GM20000 (cell line): ENCODE results near the gene ATP6V1C2.
"Not testable (repeated sequence)": the region's sequence is repeated elsewhere in the genome, so short reads cannot be mapped to it uniquely, and the experiment has no call there.

Experiments
- DNase-seq: peaks from one replicate; pipeline ENCODE4 v3.0.0; 2012; ENCODE audit warnings: low spot score
- TF ChIP-seq, protein P1 (sequence below): IDR thresholded peaks from 2 replicates; pipeline ENCODE4 v1.5.1; 2012; ENCODE audit warnings: mild to moderate bottlenecking, control low read depth; ENCODE audit errors: extremely low read depth, missing control alignments

ATP6V1C2 gene

DNA sequence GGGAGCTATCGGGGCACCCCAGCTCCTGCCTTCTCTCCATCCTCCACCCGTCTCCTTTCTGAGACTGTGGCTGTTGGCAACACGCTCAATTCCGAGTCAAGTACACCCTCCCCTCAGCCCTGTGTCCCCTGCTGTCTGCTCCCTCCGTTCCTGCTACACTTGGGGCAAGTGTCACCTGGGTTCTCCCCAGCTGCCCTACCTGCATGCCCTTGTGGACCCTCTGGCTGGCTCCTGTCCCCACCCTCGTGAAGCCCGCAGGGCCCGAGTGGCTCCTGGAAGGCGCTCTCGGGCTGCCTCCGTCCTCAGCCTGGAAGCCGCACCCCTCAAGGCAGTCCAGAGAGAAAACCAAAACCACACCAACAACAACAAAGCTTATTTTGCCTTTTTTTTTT, 57.3 kb downstream of the ATP6V1C2 start:
- no peak for DNase-seq
- TF ChIP-seq, protein P1, sequence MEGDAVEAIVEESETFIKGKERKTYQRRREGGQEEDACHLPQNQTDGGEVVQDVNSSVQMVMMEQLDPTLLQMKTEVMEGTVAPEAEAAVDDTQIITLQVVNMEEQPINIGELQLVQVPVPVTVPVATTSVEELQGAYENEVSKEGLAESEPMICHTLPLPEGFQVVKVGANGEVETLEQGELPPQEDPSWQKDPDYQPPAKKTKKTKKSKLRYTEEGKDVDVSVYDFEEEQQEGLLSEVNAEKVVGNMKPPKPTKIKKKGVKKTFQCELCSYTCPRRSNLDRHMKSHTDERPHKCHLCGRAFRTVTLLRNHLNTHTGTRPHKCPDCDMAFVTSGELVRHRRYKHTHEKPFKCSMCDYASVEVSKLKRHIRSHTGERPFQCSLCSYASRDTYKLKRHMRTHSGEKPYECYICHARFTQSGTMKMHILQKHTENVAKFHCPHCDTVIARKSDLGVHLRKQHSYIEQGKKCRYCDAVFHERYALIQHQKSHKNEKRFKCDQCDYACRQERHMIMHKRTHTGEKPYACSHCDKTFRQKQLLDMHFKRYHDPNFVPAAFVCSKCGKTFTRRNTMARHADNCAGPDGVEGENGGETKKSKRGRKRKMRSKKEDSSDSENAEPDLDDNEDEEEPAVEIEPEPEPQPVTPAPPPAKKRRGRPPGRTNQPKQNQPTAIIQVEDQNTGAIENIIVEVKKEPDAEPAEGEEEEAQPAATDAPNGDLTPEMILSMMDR = no peak

DNA sequence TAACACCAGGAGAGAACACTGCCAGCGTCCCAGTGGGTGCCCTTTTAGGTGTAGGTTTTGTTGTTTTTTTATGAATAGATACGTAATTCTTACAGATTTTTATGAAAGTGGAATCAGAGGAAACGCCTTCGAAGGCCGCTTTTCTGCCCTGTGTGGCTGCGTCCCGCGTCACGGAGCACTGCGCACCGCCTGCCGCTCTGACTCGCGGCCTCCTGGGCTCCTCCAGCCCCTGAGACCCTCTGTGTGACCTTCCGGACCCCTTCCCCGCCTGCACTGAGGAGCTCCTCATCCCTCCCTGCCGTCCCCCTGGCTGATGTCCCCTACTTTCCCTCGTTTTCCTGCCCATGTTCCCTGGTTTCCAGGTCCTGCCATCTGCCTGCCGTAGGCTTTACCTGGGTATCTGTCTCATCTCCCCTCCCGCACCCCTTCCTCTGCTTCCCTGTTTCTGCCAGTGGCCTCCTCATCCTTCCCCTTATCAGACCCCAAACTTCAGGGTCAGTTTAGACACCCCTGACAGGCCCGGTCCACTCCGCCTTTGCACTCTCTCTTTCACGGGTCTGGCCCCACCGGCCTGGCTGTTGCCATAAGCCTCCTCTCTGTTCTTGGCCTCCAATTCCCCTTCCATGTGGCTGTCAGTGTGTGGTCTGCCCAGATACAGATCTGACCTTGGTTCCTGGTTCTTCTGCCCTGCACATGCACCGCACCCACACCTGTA, 58.5 kb downstream of the ATP6V1C2 start:
- no peak for DNase-seq
- TF ChIP-seq, protein P1 = no peak

DNA sequence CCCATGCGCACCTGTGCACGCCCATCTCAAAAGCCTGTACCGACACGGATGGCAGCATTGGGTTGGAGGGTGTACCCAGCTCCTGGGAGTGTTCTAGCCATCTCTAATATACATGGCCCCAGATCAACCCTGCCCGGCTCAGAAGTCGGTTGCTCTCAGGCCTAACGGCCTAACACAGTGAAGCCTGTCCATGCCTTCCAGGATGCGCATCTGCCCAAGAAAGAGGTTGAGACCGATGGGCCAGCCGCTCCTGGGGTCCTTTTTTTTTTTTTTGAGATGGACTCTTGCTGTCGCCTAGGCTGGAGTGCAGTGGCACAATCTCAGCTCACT, 59.0 kb downstream of the ATP6V1C2 start:
- TF ChIP-seq, protein P1 = no peak
- no peak for DNase-seq

GRCh38 chr2:10780821-10781220, 59.4 kb downstream of the ATP6V1C2 start:
- not testable (repeated sequence) for DNase-seq

DNA sequence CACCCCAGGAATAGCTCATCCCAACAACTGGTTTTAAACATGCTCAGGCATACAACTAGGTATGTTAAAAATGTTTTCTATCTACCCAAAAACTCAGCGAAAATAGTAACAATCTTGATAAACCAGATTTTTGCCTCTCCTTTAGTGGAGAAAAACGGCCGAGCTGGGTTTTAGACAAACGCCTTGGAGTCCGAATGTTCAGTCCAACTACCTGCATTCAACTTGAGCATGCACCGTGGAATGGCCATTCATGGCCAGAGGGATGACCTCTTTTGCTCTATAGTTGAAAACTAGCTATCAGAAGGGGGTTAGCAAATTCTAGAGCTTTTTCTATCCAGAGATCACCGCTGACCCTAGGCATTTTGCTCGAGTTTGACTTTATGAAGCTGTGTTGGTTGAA, 60.3 kb downstream of the ATP6V1C2 start:
- TF ChIP-seq, protein P1 = no peak
- DNase-seq = no peak

GRCh38 chr2:10783421-10783820, 62.0 kb downstream of the ATP6V1C2 start:
- TF ChIP-seq, protein P1 = no peak
- no peak for DNase-seq

DNA sequence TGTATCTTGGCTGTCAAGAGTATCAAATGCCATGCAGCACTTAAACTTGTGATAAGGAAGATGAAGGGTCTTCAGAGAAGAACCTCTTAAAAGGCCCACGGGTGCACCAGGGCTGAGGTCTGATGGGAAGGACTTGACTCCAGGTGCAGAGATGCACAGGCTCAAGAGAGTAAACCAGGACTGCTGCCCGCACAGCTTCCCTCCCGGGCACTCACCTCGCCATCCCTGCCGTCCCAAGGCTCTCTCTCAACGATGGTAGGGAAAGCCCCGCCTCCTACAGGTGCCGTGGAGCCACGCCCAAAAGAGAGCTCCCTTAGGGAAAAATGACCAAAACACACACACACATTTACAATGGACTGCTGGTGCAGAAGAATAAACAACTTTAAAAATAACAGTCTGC, 63.3 kb downstream of the ATP6V1C2 start:
- TF ChIP-seq, protein P1 = no peak
- no peak for DNase-seq

GRCh38 chr2:10785260-10785659, 63.8 kb downstream of the ATP6V1C2 start:
- DNase-seq = no peak
- TF ChIP-seq, protein P1 = no peak
